OCI-LY3 (cell line): Measurements from ENCODE around the gene RABEPK.

Experiments
- H2AFZ ChIP-seq: fragments of 200-600, 300-600 bp; shearing (Covaris generic); 2 replicates; pipeline ENCODE4 v1.6.0; 2014; ENCODE audit warnings: antibody characterized with exemption, low read depth, low read length
- H3K27ac ChIP-seq: fragments of 200-600, 300-600 bp; sonication (generic); 2 replicates; pipeline ENCODE4 v1.5.1; 2014; ENCODE audit warnings: mild to moderate bottlenecking, low read length, moderate library complexity, mixed read lengths
- H3K27me3 ChIP-seq: fragments of 200-600, 300-600 bp; sonication (generic); 2 replicates; pipeline ENCODE4 v1.6.1; 2014; ENCODE audit warnings: low read depth, low read length, mixed read lengths
- H3K36me3 ChIP-seq: fragments of 200-600, 300-600 bp; sonication (generic); replicated peaks from 2 replicates; pipeline ENCODE3; 2014; ENCODE audit warnings: low read depth, low read length, mixed read lengths
- H3K4me1 ChIP-seq: fragments of 300-600, 200-600 bp; sonication (generic); 2 replicates; pipeline ENCODE4 v1.6.1; 2014; ENCODE audit warnings: low read length, mixed read lengths
- H3K4me2 ChIP-seq: fragments of 200-600, 300-600 bp; sonication (generic); 2 replicates; pipeline ENCODE4 v1.6.1; 2014; ENCODE audit warnings: low read length, mixed read lengths
- H3K4me3 ChIP-seq: fragments of 300-600, 200-600 bp; sonication (generic); 2 replicates; pipeline ENCODE4 v1.5.1; 2014; ENCODE audit warnings: antibody characterized with exemption, mild to moderate bottlenecking, low read length, moderate library complexity
- H3K79me2 ChIP-seq: fragments of 300-600, 200-600 bp; shearing (Covaris generic); 2 replicates; pipeline ENCODE4 v1.6.1; 2014; ENCODE audit warnings: mild to moderate bottlenecking, low read length, mixed read lengths
- H3K9ac ChIP-seq: fragments of 300-600, 200-600 bp; shearing (Covaris generic); 2 replicates; pipeline ENCODE4 v1.6.0; 2014; ENCODE audit warnings: mild to moderate bottlenecking, low read length, moderate library complexity
- H3K9me3 ChIP-seq: fragments of 200-600, 300-600 bp; shearing (Covaris generic); 2 replicates; pipeline ENCODE4 v1.6.1; 2014; ENCODE audit warnings: low read length, mixed read lengths; ENCODE audit not compliant: insufficient read depth
- H4K20me1 ChIP-seq: fragments of 200-600, 300-600 bp; sonication (generic); 2 replicates; pipeline ENCODE4 v1.6.1; 2016; ENCODE audit warnings: low read length, mixed read lengths; ENCODE audit not compliant: insufficient read depth
- EZH2phosphoT487 ChIP-seq: fragments of 200-600 bp; shearing (Covaris generic); IDR thresholded peaks from 2 replicates; pipeline ENCODE4 v1.6.1; 2018; ENCODE audit warnings: antibody characterized with exemption, mixed run types, low read depth
- TF ChIP-seq, protein P1 (sequence below): fragments of 200-600, 300-600 bp; sonication (generic); IDR thresholded peaks from 2 replicates; pipeline ENCODE4 v1.5.1; 2014; ENCODE audit warnings: antibody characterized with exemption, low read length, low read depth

Gene RABEPK, protein sequence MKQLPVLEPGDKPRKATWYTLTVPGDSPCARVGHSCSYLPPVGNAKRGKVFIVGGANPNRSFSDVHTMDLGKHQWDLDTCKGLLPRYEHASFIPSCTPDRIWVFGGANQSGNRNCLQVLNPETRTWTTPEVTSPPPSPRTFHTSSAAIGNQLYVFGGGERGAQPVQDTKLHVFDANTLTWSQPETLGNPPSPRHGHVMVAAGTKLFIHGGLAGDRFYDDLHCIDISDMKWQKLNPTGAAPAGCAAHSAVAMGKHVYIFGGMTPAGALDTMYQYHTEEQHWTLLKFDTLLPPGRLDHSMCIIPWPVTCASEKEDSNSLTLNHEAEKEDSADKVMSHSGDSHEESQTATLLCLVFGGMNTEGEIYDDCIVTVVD

DNA sequence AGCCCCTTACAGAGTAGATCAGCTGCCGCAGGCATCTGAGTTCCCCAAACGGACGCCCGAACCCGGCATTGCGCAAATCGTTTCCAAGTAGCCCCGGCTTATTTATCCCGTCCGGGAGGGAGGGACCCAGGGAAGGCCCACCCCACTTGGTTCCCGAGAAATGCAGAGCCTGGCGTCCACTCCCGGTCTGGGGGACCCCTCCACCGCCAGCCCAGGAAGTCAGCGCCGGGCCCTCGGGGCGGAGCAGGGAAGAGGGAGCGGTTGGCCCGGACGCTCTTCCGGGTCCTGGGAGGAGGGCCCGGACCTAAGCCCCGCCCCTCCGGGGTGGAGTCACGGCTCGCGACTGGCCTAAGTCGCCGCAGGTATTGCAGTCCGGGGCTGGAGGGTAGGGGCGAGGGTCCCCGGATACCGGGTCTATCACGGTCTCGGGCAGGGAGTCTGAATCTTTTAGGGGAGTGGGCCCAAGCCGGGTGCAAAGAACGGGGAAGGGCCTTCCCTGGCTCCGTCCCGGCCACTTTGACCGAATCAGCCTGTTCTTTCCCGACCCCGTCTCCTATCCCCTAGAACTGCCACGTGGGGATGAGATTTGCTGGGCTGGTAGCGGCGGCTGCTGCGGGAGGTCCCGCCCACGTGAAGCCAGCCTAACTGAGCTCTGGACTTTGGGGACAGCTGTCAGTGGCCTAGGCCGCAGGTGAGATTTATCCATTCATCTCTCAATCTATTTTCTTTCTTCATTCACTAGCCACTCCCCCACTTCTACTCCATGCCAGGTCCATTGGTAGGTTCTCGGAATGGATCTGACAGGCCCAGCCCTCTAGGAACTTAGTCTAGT lies at the start of gene RABEPK:
TSS of gene RABEPK (plus strand) at position 327 of the 832 bp plus-strand sequence. CDS start 2,472 bp downstream, outside the sequence.
- peak within 1 kb of the TSS; percentile 91 for H3K4me2 ChIP-seq
- TF ChIP-seq, protein P1, sequence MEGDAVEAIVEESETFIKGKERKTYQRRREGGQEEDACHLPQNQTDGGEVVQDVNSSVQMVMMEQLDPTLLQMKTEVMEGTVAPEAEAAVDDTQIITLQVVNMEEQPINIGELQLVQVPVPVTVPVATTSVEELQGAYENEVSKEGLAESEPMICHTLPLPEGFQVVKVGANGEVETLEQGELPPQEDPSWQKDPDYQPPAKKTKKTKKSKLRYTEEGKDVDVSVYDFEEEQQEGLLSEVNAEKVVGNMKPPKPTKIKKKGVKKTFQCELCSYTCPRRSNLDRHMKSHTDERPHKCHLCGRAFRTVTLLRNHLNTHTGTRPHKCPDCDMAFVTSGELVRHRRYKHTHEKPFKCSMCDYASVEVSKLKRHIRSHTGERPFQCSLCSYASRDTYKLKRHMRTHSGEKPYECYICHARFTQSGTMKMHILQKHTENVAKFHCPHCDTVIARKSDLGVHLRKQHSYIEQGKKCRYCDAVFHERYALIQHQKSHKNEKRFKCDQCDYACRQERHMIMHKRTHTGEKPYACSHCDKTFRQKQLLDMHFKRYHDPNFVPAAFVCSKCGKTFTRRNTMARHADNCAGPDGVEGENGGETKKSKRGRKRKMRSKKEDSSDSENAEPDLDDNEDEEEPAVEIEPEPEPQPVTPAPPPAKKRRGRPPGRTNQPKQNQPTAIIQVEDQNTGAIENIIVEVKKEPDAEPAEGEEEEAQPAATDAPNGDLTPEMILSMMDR: no peak
- TF ChIP-seq EZH2phosphoT487: no peak
- peak within 1 kb of the TSS; percentile 88 for H2AFZ ChIP-seq

DNA sequence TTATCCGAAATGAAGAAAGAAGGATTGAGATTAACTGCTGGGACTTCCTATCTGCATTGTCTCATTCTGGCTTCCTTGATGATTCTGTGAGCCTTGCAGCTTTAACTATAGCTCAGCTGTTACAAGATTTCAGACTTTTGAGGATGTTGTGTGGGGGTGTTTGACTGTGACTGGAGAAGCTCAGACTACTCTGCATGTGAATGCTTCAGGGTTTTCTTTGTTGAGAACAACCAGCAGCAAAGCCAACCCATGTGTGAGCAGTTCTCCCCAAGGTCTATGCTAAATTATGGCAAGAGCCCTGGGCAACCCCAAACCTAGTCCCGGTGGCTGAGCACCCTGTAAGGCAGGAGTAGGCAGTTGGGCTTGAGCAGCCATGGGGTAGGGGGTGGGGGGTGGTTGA lies 48.6 kb upstream of the RABEPK start:
- no peak overlapping the region for H3K27ac ChIP-seq
- peaks cover 17% of the 10 kb centered on the region for H3K36me3 ChIP-seq

More for the DNA sequence above, at the start of gene RABEPK:
- peaks cover 8% of the 10 kb centered on the region; the same call in 1 of the 2 replicates for H3K4me1 ChIP-seq
- H3K36me3 ChIP-seq: peaks cover 11% of the 10 kb centered on the region
- H3K27ac ChIP-seq: peak within 1 kb of the TSS; percentile 17; the same call in 1 of the 2 replicates
- H3K27me3 ChIP-seq: peaks cover 3% of the 10 kb centered on the region; the same call in 1 of the 2 replicates
- H3K9me3 ChIP-seq: no peaks in the 10 kb centered on the region
- H3K79me2 ChIP-seq: peaks cover 10% of the 10 kb centered on the region
- H4K20me1 ChIP-seq: no peaks in the 10 kb centered on the region
- peak within 1 kb of the TSS; percentile 76 for H3K9ac ChIP-seq
- peak within 1 kb of the TSS; percentile 85 for H3K4me3 ChIP-seq

DNA sequence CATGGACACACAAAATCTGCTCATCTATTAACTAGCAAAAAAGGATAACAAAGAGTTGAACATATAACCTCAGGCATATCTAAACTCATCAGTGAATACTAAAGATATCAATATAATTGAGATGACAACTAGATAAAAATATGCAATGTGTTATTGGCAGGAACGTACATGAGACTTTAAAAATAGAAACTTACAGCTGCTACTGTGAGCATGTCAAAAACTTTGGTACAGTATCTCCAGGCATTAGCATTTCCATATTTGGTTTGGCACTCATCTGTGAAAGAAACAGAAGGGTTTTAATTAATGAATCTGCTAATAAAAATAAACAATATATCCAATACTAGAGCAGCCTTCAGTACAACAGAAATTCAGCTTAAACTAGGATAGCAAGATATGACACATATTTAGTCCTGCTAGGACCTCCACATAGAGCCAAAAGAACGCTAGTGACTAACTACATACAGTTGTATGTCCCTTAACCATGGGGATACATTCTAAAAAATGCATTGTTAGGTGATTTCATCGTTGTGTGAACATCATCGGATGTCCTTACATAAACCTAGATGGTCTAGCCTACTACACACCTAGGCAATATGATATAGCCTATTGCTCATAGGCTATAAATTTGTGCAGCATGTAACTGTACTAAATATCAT lies 46.5 kb upstream of the RABEPK start:
- H4K20me1 ChIP-seq: no peaks in the 10 kb centered on the region
- H3K36me3 ChIP-seq: peaks cover 17% of the 10 kb centered on the region
- no peaks in the 10 kb centered on the region for H3K79me2 ChIP-seq
- no peaks in the 10 kb centered on the region for H3K27me3 ChIP-seq
- H3K4me1 ChIP-seq: no peaks in the 10 kb centered on the region
- H3K4me3 ChIP-seq: no peak overlapping the region
- H3K4me2 ChIP-seq: no peak overlapping the region
- TF ChIP-seq EZH2phosphoT487: no peak
- no peak overlapping the region for H3K9ac ChIP-seq
- no peak overlapping the region for H3K27ac ChIP-seq
- H3K9me3 ChIP-seq: no peaks in the 10 kb centered on the region
- H2AFZ ChIP-seq: no peak overlapping the region

More for the DNA sequence above, 48.6 kb upstream of the RABEPK start:
- TF ChIP-seq, protein P1: no peak
- no peak for TF ChIP-seq EZH2phosphoT487
- no peak overlapping the region for H3K9ac ChIP-seq
- no peak overlapping the region for H3K4me3 ChIP-seq
- H3K4me2 ChIP-seq: no peak overlapping the region
- no peaks in the 10 kb centered on the region for H3K79me2 ChIP-seq
- peaks cover 5% of the 10 kb centered on the region for H3K4me1 ChIP-seq
- H3K9me3 ChIP-seq: no peaks in the 10 kb centered on the region
- H3K27me3 ChIP-seq: no peaks in the 10 kb centered on the region
- H2AFZ ChIP-seq: no peak overlapping the region
- H4K20me1 ChIP-seq: no peaks in the 10 kb centered on the region

DNA sequence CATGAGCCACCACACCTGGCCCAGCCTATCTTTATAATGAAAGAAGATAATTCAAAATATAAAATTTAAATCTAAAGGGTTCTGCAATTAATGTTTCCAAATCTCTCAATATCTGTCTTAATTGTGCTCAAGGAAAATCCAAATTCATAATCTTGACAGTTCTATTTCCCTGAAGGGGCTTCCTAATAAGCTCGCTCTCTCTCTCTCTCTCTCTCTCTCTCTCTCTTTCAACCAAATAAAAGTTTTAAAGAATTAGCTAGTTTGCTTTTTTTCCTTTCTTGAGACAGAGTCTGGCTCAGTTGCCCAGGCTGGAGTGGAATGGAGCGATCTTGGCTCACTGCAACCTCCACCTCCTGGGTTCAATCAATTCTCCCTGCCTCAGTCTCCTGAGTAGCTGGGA lies 43.8 kb upstream of the RABEPK start:
- H3K4me3 ChIP-seq: no peak overlapping the region
- H3K4me2 ChIP-seq: no peak overlapping the region
- no peak overlapping the region for H3K27ac ChIP-seq
- peaks cover 18% of the 10 kb centered on the region for H3K36me3 ChIP-seq
- H2AFZ ChIP-seq: no peak overlapping the region
- TF ChIP-seq, protein P1: no peak
- no peak for TF ChIP-seq EZH2phosphoT487
- no peaks in the 10 kb centered on the region for H4K20me1 ChIP-seq
- no peaks in the 10 kb centered on the region for H3K27me3 ChIP-seq
- no peaks in the 10 kb centered on the region for H3K4me1 ChIP-seq
- H3K9ac ChIP-seq: no peak overlapping the region
- H3K9me3 ChIP-seq: no peaks in the 10 kb centered on the region
- H3K79me2 ChIP-seq: no peaks in the 10 kb centered on the region
